Thymus (tissue), 11 donors: ENCODE results near the gene SHKBP1. TPM values are rescaled to one million over a fixed set of nuclear protein-coding genes. Genes with fewer than 3 reads are reported as not detected.

Experiments used
- DNase-seq, 9 donors: peaks; one replicate each; pipeline ENCODE4 v3.0.0-alpha.2; 2013; ENCODE audit warnings: low spot score in 9 of 9, low read depth in 6 of 9, missing footprints in 1 of 9
- H3K27ac ChIP-seq, 2 donors: one replicate each; pipeline ENCODE4 v1.5.1; 2013; ENCODE audit warnings: control low read depth in 1 of 2, low read depth in 1 of 2, low read length in 1 of 2, mild to moderate bottlenecking in 1 of 2, moderate library complexity in 1 of 2
- H3K27me3 ChIP-seq, 2 donors: one replicate each; pipeline ENCODE4 v1.5.1; 2013; ENCODE audit warnings: low read length in 1 of 2; ENCODE audit not compliant: control insufficient read depth in 2 of 2, insufficient read depth in 1 of 2
- H3K36me3 ChIP-seq, 2 donors: one replicate each; pipeline ENCODE4 v1.5.1; 2013; ENCODE audit warnings: low read length in 1 of 2, mild to moderate bottlenecking in 1 of 2, moderate library complexity in 1 of 2; ENCODE audit not compliant: control insufficient read depth in 2 of 2, insufficient read depth in 2 of 2
- H3K4me1 ChIP-seq, 2 donors: one replicate each; pipeline ENCODE4 v1.5.1; 2013; ENCODE audit warnings: low read length in 2 of 2; ENCODE audit not compliant: control insufficient read depth in 2 of 2, insufficient read depth in 2 of 2
- H3K4me3 ChIP-seq, 2 donors: one replicate each; pipeline ENCODE4 v1.5.1; 2013; ENCODE audit warnings: low read length in 2 of 2, control low read depth in 1 of 2, mild to moderate bottlenecking in 1 of 2
- H3K9me3 ChIP-seq, 2 donors: one replicate each; pipeline ENCODE4 v1.5.1; 2013; ENCODE audit warnings: low read length in 1 of 2, mild to moderate bottlenecking in 1 of 2; ENCODE audit not compliant: control insufficient read depth in 2 of 2, insufficient read depth in 1 of 2
- WGBS: extraction: QIAGEN DNeasy Blood & Tissue Kit; methylation state at CpG from one replicate; pipeline ENCODE4 v1.1.7; 2013; 5-methylcytosine and 5-hydroxymethylcytosine counted together
- polyA plus RNA-seq: library from polyadenylated mRNA; stranded (reverse); fragments of 200-250 nt; gene quantifications from one replicate; pipeline ENCODE4 v1.2.3, GENCODE V29; 2013
- total RNA-seq: library from RNA; stranded (reverse); fragments of 120-200 nt; gene quantifications from one replicate; pipeline ENCODE4 v1.2.4, GENCODE V29; 2013
- donor health status: healthy.

SHKBP1 gene
- total and polyA plus RNA-seq, 2 donors = 33.1 to 117 TPM

GRCh38 chr19:40565910-40566495 is 10.7 kb upstream of the SHKBP1 start:
- Histone ChIP-seq H3K4me1 (peaks cover 3 to 12% of the 10 kb centered on the region in 2 donors), H3K4me3 (no peak overlapping the region), H3K36me3 (no peaks in the 10 kb centered on the region), H3K27ac (no peak overlapping the region), H3K9me3 (no peaks in the 10 kb centered on the region), H3K27me3 (peaks cover 38 to 73% of the 10 kb centered on the region in 2 donors)
- 90% methylated on average over 14 of the region's 14 CpGs for WGBS
- no peak for DNase-seq

- Histone ChIP-seq H3K27ac (no peak overlapping the region), H3K9me3 (no peaks in the 10 kb centered on the region), H3K36me3 (no peaks in the 10 kb centered on the region), H3K4me1 (peaks cover 3 to 10% of the 10 kb centered on the region in 2 donors), H3K4me3 (no peak overlapping the region), H3K27me3 (peaks cover 41 to 76% of the 10 kb centered on the region in 2 donors)
- DNase-seq = no peak
- WGBS = 28% methylated on average over 20 of the region's 20 CpGs
Measured at GRCh38 chr19:40567040-40567749, 9.5 kb upstream of the SHKBP1 start.

GRCh38 chr19:40567750-40568494 is 8.8 kb upstream of the SHKBP1 start:
- H3K36me3 ChIP-seq = no peaks in the 10 kb centered on the region
- 11% methylated on average over 70 of the region's 70 CpGs for WGBS
- H3K4me3 ChIP-seq = no peak overlapping the region
- peaks cover 41 to 76% of the 10 kb centered on the region in 2 donors for H3K27me3 ChIP-seq
- no peak for DNase-seq
- H3K9me3 ChIP-seq = no peaks in the 10 kb centered on the region
- H3K27ac ChIP-seq = no peak overlapping the region
- H3K4me1 ChIP-seq = peaks cover 3 to 10% of the 10 kb centered on the region in 2 donors

DNA sequence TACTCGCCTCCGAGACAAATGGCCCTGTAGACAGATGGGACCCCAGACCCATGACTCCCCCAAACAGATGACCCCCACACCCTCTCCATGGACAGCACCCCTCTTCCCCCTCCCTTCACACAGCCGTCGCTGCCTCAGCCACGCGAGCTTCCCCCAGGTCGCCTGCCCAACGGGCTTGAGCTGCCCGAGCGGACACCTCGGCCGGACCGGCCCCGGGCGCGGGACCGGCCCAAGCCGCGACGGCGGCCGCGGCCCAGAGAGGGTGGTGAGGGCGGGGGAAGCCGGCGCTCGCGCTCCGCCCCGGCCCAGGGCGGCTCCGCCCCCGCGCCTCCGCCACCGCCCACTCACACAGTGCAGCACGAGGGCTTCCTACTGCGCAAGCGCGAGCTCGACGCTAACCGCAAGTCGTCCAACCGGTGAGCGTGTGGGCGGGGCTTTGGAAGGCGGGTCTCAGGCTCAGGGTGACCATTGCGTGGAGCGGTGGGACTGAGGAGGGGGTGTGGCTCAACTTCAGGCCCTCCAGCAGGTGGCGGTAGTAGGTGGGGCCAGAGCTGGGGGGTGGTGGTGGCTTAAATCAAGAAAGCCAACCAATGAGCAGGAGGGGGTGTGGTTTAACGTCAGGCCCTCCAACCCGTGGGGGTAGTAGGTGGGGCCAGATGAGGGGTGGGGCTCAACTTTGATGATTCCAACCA is 6.2 kb upstream of the SHKBP1 start:
- peak; percentile 75 to 95 (median 87) for DNase-seq
- under 1% methylated on average over 53 of the region's 53 CpGs for WGBS

DNA sequence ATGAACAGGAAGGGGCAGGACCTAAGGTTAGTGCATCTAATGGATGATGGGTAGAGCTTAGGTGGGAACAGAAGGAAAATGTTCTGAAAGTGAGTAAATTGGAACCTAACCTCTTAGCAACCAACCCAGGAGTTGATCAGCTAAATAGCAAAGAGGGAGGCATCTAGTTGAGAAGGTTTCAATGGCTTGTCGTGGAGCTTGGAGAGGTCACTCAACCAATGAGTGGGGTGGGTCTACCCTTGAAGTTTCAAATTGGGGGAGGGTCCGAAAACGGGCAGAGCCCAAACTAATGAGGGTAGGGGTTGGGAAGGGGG is 5.7 kb upstream of the SHKBP1 start:
- H3K27ac ChIP-seq = no peak overlapping the region
- WGBS = 43% methylated on average over 3 of the region's 3 CpGs
- peaks cover 4 to 17% of the 10 kb centered on the region in 2 donors for H3K4me1 ChIP-seq
- peak overlapping the region in 1 of 2 donors; percentile 36 for H3K4me3 ChIP-seq
- H3K27me3 ChIP-seq = peaks cover 32 to 53% of the 10 kb centered on the region in 2 donors
- no peak for DNase-seq
- H3K9me3 ChIP-seq = no peaks in the 10 kb centered on the region
- no peaks in the 10 kb centered on the region for H3K36me3 ChIP-seq

More for the DNA sequence above, 6.2 kb upstream of the SHKBP1 start:
- peak overlapping the region in 1 of 2 donors; percentile 36 for H3K4me3 ChIP-seq
- H3K9me3 ChIP-seq = no peaks in the 10 kb centered on the region
- peaks cover 3 to 12% of the 10 kb centered on the region in 2 donors for H3K4me1 ChIP-seq
- H3K36me3 ChIP-seq = no peaks in the 10 kb centered on the region
- H3K27me3 ChIP-seq = peaks cover 37 to 55% of the 10 kb centered on the region in 2 donors
- H3K27ac ChIP-seq = no peak overlapping the region

GRCh38 chr19:40571831-40572495 is 4.7 kb upstream of the SHKBP1 start:
- DNase-seq = no peak
- H3K27me3 ChIP-seq = peaks cover 26 to 43% of the 10 kb centered on the region in 2 donors
- H3K27ac ChIP-seq = no peak overlapping the region
- H3K9me3 ChIP-seq = no peaks in the 10 kb centered on the region
- H3K4me3 ChIP-seq = no peak overlapping the region
- no peaks in the 10 kb centered on the region for H3K36me3 ChIP-seq
- peaks cover 6 to 21% of the 10 kb centered on the region in 2 donors for H3K4me1 ChIP-seq
- 91% methylated on average over 10 of the region's 10 CpGs for WGBS

GRCh38 chr19:40575326-40575725 is 1.3 kb upstream of the SHKBP1 start:
- Histone ChIP-seq H3K4me3 (no peak overlapping the region), H3K27ac (no peak overlapping the region), H3K4me1 (peaks cover 15 to 30% of the 10 kb centered on the region in 2 donors), H3K27me3 (peaks cover 3 to 9% of the 10 kb centered on the region in 2 donors), H3K9me3 (no peaks in the 10 kb centered on the region), H3K36me3 (peaks cover 5 to 6% of the 10 kb centered on the region in 2 donors)
- WGBS = 95% methylated on average over 18 of the region's 18 CpGs
- DNase-seq = no peak

DNA sequence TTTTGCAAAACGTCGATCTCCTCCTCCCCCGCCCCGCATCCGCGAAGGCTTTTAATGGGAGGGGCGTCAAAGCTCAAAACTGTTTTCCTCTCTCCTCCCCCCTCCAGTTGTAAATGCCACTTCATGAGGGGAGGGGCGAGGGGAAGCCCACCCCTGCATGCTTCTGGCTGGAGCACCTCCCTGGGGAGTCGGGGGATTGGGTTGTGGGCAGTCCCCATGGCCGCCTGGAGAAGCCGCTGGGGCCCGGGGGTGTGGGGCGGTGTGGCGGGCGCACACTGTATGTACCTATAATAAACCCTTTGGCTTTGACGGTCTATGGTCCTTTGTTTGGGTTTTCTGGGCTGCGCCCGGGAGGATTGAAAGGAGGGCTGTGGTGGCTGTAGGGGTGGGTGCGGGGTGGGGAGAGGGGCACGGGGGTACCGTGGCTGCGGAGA is 505 bp upstream of the SHKBP1 start:
- H3K9me3 ChIP-seq = no peaks in the 10 kb centered on the region
- peaks cover 14 to 24% of the 10 kb centered on the region in 2 donors for H3K4me1 ChIP-seq
- H3K27ac ChIP-seq = peak overlapping the region; percentile 62 to 74
- peak overlapping the region; percentile 88 to 89 for H3K4me3 ChIP-seq
- H3K27me3 ChIP-seq = peaks cover 3 to 6% of the 10 kb centered on the region in 2 donors
- peaks cover 13 to 14% of the 10 kb centered on the region in 2 donors for H3K36me3 ChIP-seq
- DNase-seq = peak in 5 of 9 donors; percentile 42 to 77 (median 51)
- 7% methylated on average over 22 of the region's 22 CpGs for WGBS
